ENCODE data around the gene SF3A2. TPM values are rescaled to one million over a fixed set of nuclear protein-coding genes. Genes with fewer than 3 reads are reported as not detected.

SF3A2 gene
- total RNA-seq, 1 donor from 2014 or later, result 14.4 TPM

DNA sequence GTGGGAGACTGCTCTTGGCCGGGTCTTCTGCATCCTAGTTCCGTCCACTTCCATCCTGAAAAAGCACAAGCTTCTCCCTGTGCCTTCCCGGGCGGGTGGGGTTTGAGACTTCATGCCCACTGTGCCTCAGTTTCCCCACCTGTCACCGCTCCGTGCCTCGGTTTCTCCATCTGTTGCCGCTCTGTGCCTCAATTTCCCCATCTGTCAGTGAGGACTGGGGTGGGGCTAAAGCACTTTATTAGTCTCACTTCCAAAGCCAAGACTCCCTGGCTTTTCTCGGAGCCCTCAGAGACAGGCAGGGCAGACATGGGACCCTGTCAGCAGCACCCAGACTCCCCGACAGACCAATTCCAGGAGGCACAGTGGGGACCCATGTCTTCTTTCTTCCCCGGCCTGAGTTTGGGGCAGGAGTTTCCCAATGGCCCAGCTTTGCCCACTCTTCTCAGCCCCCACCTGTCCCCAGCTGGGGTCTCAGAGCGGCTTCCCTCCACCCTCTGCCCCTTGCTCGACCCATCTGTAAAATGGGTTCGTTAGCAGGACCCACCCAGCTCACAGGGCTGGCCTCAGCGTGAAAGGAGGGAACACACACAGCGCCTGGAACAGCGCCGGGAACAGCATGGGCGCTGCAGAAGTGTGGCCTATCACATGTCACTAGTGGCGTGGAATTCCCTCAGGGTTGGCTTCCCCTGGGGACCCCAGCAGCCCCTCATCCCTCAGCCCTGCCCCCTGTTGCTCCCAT lies 49.9 kb downstream of the SF3A2 start:
- no peaks in the 10 kb centered on the region for H3K36me3 ChIP-seq
- no peak overlapping the region for H3K9ac ChIP-seq
- H3K27me3 Mint-ChIP-seq (ENCODE audit: insufficient read depth, low read depth), result peaks cover 41% of the 10 kb centered on the region
- TF ChIP-seq EZH2 (IDR thresholded peaks at IDR 0.05) (no peak), EZH2phosphoT487 (IDR thresholded peaks at IDR 0.05) (no peak)
- TF ChIP-seq, protein P1, sequence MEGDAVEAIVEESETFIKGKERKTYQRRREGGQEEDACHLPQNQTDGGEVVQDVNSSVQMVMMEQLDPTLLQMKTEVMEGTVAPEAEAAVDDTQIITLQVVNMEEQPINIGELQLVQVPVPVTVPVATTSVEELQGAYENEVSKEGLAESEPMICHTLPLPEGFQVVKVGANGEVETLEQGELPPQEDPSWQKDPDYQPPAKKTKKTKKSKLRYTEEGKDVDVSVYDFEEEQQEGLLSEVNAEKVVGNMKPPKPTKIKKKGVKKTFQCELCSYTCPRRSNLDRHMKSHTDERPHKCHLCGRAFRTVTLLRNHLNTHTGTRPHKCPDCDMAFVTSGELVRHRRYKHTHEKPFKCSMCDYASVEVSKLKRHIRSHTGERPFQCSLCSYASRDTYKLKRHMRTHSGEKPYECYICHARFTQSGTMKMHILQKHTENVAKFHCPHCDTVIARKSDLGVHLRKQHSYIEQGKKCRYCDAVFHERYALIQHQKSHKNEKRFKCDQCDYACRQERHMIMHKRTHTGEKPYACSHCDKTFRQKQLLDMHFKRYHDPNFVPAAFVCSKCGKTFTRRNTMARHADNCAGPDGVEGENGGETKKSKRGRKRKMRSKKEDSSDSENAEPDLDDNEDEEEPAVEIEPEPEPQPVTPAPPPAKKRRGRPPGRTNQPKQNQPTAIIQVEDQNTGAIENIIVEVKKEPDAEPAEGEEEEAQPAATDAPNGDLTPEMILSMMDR (IDR thresholded peaks at IDR 0.05), result no peak
- H3K9me3 ChIP-seq (ENCODE audit: low read depth), result no peaks in the 10 kb centered on the region
- H3K27me3 ChIP-seq, result peaks cover 100% of the 10 kb centered on the region
- peaks cover 20% of the 10 kb centered on the region for H3K4me1 Mint-ChIP-seq
- no peak for DNase-seq (ENCODE audit: low spot score)
- no peak overlapping the region for H3K4me3 Mint-ChIP-seq
- no peak overlapping the region for H3K4me3 ChIP-seq
- H3K27ac Mint-ChIP-seq, result no peak overlapping the region
- peaks cover 36% of the 10 kb centered on the region for H4K20me1 ChIP-seq (ENCODE audit: low read depth)
- H3K27ac ChIP-seq, result no peak overlapping the region
- peaks cover 22% of the 10 kb centered on the region for H3F3A ChIP-seq (ENCODE audit: low read depth)
- no peak overlapping the region for H2AFZ ChIP-seq (replicated peaks)
- H3K36me3 Mint-ChIP-seq, result peaks cover 7% of the 10 kb centered on the region
- peaks cover 24% of the 10 kb centered on the region for H3K4me1 ChIP-seq
- no peak overlapping the region for H3K4me2 ChIP-seq
- H3K79me2 ChIP-seq (ENCODE audit: low read depth), result no peaks in the 10 kb centered on the region
- peaks cover 3% of the 10 kb centered on the region for H3K9me3 Mint-ChIP-seq

DNA sequence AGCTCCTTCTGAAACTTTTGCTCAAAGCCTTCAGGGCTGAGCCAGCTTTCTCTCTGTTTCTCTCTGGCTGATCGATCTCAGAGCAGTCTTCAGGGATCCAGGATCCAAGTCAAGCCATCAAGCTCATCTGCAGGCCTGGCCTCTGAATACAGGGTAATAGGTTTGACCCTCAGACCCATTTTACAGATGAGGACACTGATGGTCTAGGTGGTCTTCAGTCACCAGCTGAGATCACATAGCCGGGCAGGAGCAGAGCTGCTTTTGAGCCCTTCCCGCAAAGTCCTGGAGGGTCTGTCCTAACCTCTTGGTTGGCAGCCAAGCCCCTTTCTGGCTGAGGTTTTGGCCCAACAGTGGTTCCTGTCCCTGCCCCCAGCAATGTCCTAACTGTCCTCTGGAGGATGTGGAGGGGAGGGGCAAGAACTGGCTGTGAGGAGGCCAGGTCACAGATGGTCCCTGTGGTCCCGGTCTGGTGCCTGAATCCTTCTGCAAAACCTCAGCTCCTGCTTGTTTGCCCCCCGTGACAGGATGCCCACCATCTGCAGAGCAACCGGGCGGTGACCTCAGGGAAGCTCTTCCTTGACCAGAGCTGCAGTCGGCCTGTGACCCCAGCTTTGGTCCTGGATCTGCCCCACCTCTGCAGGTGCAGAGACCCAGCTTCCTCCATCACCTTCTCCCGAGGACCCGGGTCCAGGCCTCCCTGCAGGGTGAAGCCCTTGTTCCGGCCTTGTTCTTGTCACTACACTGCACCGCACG lies 51.1 kb downstream of the SF3A2 start:
- H3K27me3 Mint-ChIP-seq (ENCODE audit: insufficient read depth, low read depth), result peaks cover 47% of the 10 kb centered on the region
- no peak overlapping the region for H2AFZ ChIP-seq (replicated peaks)
- peaks cover 3% of the 10 kb centered on the region for H3K9me3 Mint-ChIP-seq
- H3K36me3 ChIP-seq, result no peaks in the 10 kb centered on the region
- no peak overlapping the region for H3K27ac ChIP-seq
- no peak overlapping the region for H3K4me2 ChIP-seq
- no peak overlapping the region for H3K9ac ChIP-seq
- peaks cover 7% of the 10 kb centered on the region for H3K36me3 Mint-ChIP-seq
- H3K4me3 ChIP-seq, result no peak overlapping the region
- H3K4me1 Mint-ChIP-seq, result peaks cover 15% of the 10 kb centered on the region
- peaks cover 100% of the 10 kb centered on the region for H3K27me3 ChIP-seq
- H3F3A ChIP-seq (ENCODE audit: low read depth), result peaks cover 27% of the 10 kb centered on the region
- TF ChIP-seq, protein P1 (IDR thresholded peaks at IDR 0.05), result no peak
- no peak for TF ChIP-seq EZH2 (IDR thresholded peaks at IDR 0.05)
- TF ChIP-seq EZH2phosphoT487 (IDR thresholded peaks at IDR 0.05), result no peak
- H4K20me1 ChIP-seq (ENCODE audit: low read depth), result peaks cover 40% of the 10 kb centered on the region
- peaks cover 15% of the 10 kb centered on the region for H3K4me1 ChIP-seq
- H3K79me2 ChIP-seq (ENCODE audit: low read depth), result no peaks in the 10 kb centered on the region
- no peak for DNase-seq (ENCODE audit: low spot score)
- H3K27ac Mint-ChIP-seq, result no peak overlapping the region
- no peak overlapping the region for H3K4me3 Mint-ChIP-seq
- no peaks in the 10 kb centered on the region for H3K9me3 ChIP-seq (ENCODE audit: low read depth)

DNA sequence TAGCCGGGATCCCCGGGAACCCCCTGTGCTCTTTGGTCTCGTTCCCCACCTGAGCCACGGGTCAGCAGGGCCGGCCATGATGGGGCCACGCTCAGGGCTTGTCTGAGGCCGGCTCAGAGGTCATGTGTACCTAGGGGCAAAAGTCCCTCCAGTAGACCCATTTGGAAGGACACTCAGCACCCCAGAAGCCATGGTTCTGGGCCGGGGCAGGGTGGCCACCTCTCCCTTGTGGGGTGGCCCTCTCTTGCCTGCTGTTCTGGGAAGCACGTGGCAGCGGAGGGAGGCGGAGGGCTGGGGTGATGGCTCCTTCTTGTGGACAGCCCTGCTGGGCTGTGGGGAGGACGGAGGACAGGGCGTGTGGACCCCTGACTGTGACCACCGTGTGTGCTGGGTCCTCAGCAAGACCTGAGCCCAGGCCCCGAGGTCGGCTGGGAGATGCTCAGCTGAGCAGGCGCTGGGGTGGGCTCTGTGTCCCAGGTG lies 51.8 kb downstream of the SF3A2 start:
- Histone ChIP-seq H3K9me3 (ENCODE audit: low read depth) (no peaks in the 10 kb centered on the region), H3K36me3 (no peaks in the 10 kb centered on the region), H3F3A (ENCODE audit: low read depth) (peaks cover 23% of the 10 kb centered on the region), H3K79me2 (ENCODE audit: low read depth) (no peaks in the 10 kb centered on the region), H3K4me2 (no peak overlapping the region), H4K20me1 (ENCODE audit: low read depth) (peaks cover 40% of the 10 kb centered on the region), H3K4me1 (peaks cover 15% of the 10 kb centered on the region), H2AFZ (replicated peaks) (no peak overlapping the region), H3K4me3 (no peak overlapping the region), H3K27me3 (peaks cover 100% of the 10 kb centered on the region), H3K27ac (no peak overlapping the region), H3K9ac (no peak overlapping the region)
- Mint-ChIP-seq H3K36me3 (peaks cover 7% of the 10 kb centered on the region), H3K27ac (no peak overlapping the region), H3K27me3 (ENCODE audit: insufficient read depth, low read depth) (peaks cover 48% of the 10 kb centered on the region), H3K4me1 (peaks cover 12% of the 10 kb centered on the region), H3K4me3 (no peak overlapping the region), H3K9me3 (peaks cover 3% of the 10 kb centered on the region)
- TF ChIP-seq, protein P1 (IDR thresholded peaks at IDR 0.05), result no peak
- TF ChIP-seq EZH2phosphoT487 (IDR thresholded peaks at IDR 0.05) (no peak), EZH2 (IDR thresholded peaks at IDR 0.05) (no peak)
- DNase-seq (ENCODE audit: low spot score), result no peak
